A673 (cell line): ENCODE results near the gene BEST4. TPM values are rescaled to one million over a fixed set of nuclear protein-coding genes. Genes with fewer than 3 reads are reported as not detected.

Experiments
- BruUV-seq: library from RNA; stranded (reverse); fragments of 400-500 nt; replicated peaks from 2 replicates; lab custom pipeline; 2021; lab: Mats Ljungman, UMichigan
- CTCF ChIA-PET: fragments of 300-600 bp; sonication (Branson Sonifier 250); formaldehyde crosslinking; loops from one replicate; lab custom pipeline; 2022; ENCODE audit warnings: antibody characterized with exemption; lab: Charles Lee
- POLR2A ChIA-PET: fragments of 300-600 bp; sonication (Branson Sonifier 250); formaldehyde crosslinking; loops from one replicate; lab custom pipeline; 2022; ENCODE audit warnings: antibody characterized with exemption; ENCODE audit not compliant: low non-redundant PET; lab: Charles Lee
- DNase-seq: peaks from one replicate; pipeline ENCODE4 v3.0.0-alpha.2; 2015; ENCODE audit warnings: low spot score
- H3K27ac ChIP-seq: fragments of 200-600 bp; sonication (generic); 2 replicates; pipeline ENCODE4 v1.5.1; 2016; ENCODE audit warnings: mixed run types, low read depth, mild to moderate bottlenecking, mixed read lengths, antibody characterized with exemption, low read length; ENCODE audit not compliant: poor library complexity, severe bottlenecking
- H3K27me3 ChIP-seq: fragments of 200-600 bp; sonication (generic); replicated peaks from 2 replicates; pipeline ENCODE4 v1.6.1; 2017; ENCODE audit warnings: mixed run types, low read depth, mild to moderate bottlenecking, mixed read lengths, antibody characterized with exemption, low read length; ENCODE audit not compliant: insufficient read depth, poor library complexity
- H3K36me3 ChIP-seq: fragments of 200-600 bp; sonication (generic); 2 replicates; pipeline ENCODE4 v1.6.1; 2016; ENCODE audit warnings: mixed run types, mild to moderate bottlenecking, mixed read lengths, antibody characterized with exemption, low read length; ENCODE audit not compliant: insufficient read depth, poor library complexity, severe bottlenecking
- H3K4me1 ChIP-seq: fragments of 200-600 bp; sonication (generic); 2 replicates; pipeline ENCODE4 v1.6.1; 2017; ENCODE audit warnings: mixed run types, mild to moderate bottlenecking, mixed read lengths, antibody characterized with exemption, low read length; ENCODE audit not compliant: insufficient read depth, poor library complexity, severe bottlenecking
- H3K4me3 ChIP-seq: fragments of 200-600 bp; sonication (generic); 2 replicates; pipeline ENCODE4 v1.5.1; 2016; ENCODE audit warnings: low read depth, mixed run types, mild to moderate bottlenecking, mixed read lengths, low read length; ENCODE audit not compliant: poor library complexity, severe bottlenecking
- H3K9me3 ChIP-seq: fragments of 200-600 bp; sonication (generic); 2 replicates; pipeline ENCODE4 v1.6.1; 2016; ENCODE audit warnings: mixed run types, low read depth, mild to moderate bottlenecking, mixed read lengths, antibody characterized with exemption, low read length; ENCODE audit not compliant: poor library complexity, severe bottlenecking
- CTCF ChIP-seq: fragments of 300-800, 200-600 bp; sonication (generic); conservative IDR thresholded peaks from 2 replicates; pipeline ENCODE4 v1.5.1; 2017; ENCODE audit warnings: low read depth, mild to moderate bottlenecking, antibody characterized with exemption, low read length, moderate library complexity, mixed read lengths
- EZH2 ChIP-seq: fragments of 200-600 bp; sonication (generic); IDR thresholded peaks from 2 replicates; pipeline ENCODE4 v1.6.1; 2017; ENCODE audit warnings: borderline replicate concordance, low read depth, mild to moderate bottlenecking, mixed read lengths, antibody characterized with exemption, low read length; ENCODE audit not compliant: poor library complexity, severe bottlenecking
- intact Hi-C: fragments of 100-400 bp; cut with micrococcal nuclease; formaldehyde crosslinking; loops from one replicate; pipeline ENCODE4 v1.10.0; 2022; ENCODE audit not compliant: unreplicated experiment
- total RNA-seq: library from RNA; stranded (reverse); gene quantifications from 2 replicates; pipeline ENCODE4 v1.2.3, GENCODE V29; 2021

Gene BEST4
- total RNA-seq, 1 experiment from 2014 or later: not detected

- intact Hi-C loops: loop anchor here (10.0 kb wide), 1 partner anchor 501 kb away; no protein-coding TSS in a partner anchor
- H3K9me3 ChIP-seq: no peaks in the 10 kb centered on the region
- H3K4me3 ChIP-seq: no peak overlapping the region
- POLR2A ChIA-PET: no interaction called here
- BruUV-seq: no TSS peak
- TF ChIP-seq CTCF (no peak), EZH2 (no peak)
- H3K27ac ChIP-seq: peak overlapping the region; percentile 23
- CTCF ChIA-PET: no interaction called here
- H3K4me1 ChIP-seq: peaks cover 24% of the 10 kb centered on the region
- H3K36me3 ChIP-seq: peaks cover 9% of the 10 kb centered on the region
- no peak for DNase-seq
- no peaks in the 10 kb centered on the region for H3K27me3 ChIP-seq
Measured at GRCh38 chr1:44803312-44804095, 15.5 kb upstream of the BEST4 start.

GRCh38 chr1:44803062-44803311 is 15.0 kb upstream of the BEST4 start:
- TF ChIP-seq CTCF: no peak
- no peak for TF ChIP-seq EZH2
- CTCF ChIA-PET: no interaction called here

GRCh38 chr1:44802306-44803061 is 14.5 kb upstream of the BEST4 start:
- intact Hi-C loops: loop anchor here (10.0 kb wide), 1 partner anchor 502 kb away; no protein-coding TSS in a partner anchor
- Histone ChIP-seq H3K27ac (no peak overlapping the region), H3K36me3 (peaks cover 9% of the 10 kb centered on the region), H3K4me3 (no peak overlapping the region), H3K9me3 (no peaks in the 10 kb centered on the region), H3K4me1 (peaks cover 14% of the 10 kb centered on the region), H3K27me3 (no peaks in the 10 kb centered on the region)
- CTCF ChIA-PET: no interaction called here
- POLR2A ChIA-PET: no interaction called here
- no peak for DNase-seq
- TF ChIP-seq CTCF (no peak), EZH2 (no peak)
- BruUV-seq: no TSS peak

More at GRCh38 chr1:44803062-44803311, 15.0 kb upstream of the BEST4 start:
- DNase-seq: no peak
- H3K36me3 ChIP-seq: peaks cover 9% of the 10 kb centered on the region
- no peaks in the 10 kb centered on the region for H3K9me3 ChIP-seq
- no TSS peak for BruUV-seq
- POLR2A ChIA-PET: no interaction called here
- intact Hi-C loops: loop anchor here (10.0 kb wide), 1 partner anchor 502 kb away; no protein-coding TSS in a partner anchor
- H3K27ac ChIP-seq: peak overlapping the region; percentile 23
- H3K4me3 ChIP-seq: no peak overlapping the region
- H3K27me3 ChIP-seq: no peaks in the 10 kb centered on the region
- peaks cover 19% of the 10 kb centered on the region for H3K4me1 ChIP-seq
